WI38 (cell line): ENCODE measurements around the gene TOMM6.

Experiments
- H3K4me3 ChIP-seq: 2 replicates; pipeline ENCODE4 v1.5.1; 2011; ENCODE audit warnings: low read depth, mild to moderate bottlenecking, control low read depth, low read length
- TF ChIP-seq, protein P1 (sequence below): IDR thresholded peaks from 2 replicates; pipeline ENCODE4 v1.5.1; 2012; ENCODE audit warnings: low read depth, mild to moderate bottlenecking, control low read depth, low read length

Gene TOMM6

DNA sequence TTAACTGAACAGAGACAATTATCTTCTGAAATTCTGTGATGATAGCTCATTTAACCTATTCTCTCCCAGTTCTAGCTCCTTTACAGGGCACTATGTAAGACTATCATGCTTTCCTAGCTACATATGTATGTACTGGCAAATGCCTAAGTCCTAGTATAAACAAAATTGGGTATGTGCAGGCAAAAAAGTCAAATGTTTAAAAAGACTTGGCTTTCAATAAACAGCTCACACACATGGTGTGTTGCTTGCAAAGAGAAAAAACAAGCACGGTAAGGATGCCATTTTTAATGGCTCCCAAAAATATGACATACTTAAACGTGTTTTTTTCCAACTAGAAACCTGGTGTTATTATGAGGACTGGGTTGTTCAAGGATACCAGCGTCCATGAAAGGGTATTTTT, 44.8 kb downstream of the TOMM6 start:
- TF ChIP-seq, protein P1, sequence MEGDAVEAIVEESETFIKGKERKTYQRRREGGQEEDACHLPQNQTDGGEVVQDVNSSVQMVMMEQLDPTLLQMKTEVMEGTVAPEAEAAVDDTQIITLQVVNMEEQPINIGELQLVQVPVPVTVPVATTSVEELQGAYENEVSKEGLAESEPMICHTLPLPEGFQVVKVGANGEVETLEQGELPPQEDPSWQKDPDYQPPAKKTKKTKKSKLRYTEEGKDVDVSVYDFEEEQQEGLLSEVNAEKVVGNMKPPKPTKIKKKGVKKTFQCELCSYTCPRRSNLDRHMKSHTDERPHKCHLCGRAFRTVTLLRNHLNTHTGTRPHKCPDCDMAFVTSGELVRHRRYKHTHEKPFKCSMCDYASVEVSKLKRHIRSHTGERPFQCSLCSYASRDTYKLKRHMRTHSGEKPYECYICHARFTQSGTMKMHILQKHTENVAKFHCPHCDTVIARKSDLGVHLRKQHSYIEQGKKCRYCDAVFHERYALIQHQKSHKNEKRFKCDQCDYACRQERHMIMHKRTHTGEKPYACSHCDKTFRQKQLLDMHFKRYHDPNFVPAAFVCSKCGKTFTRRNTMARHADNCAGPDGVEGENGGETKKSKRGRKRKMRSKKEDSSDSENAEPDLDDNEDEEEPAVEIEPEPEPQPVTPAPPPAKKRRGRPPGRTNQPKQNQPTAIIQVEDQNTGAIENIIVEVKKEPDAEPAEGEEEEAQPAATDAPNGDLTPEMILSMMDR: no peak
- H3K4me3 ChIP-seq: no peak overlapping the region

DNA sequence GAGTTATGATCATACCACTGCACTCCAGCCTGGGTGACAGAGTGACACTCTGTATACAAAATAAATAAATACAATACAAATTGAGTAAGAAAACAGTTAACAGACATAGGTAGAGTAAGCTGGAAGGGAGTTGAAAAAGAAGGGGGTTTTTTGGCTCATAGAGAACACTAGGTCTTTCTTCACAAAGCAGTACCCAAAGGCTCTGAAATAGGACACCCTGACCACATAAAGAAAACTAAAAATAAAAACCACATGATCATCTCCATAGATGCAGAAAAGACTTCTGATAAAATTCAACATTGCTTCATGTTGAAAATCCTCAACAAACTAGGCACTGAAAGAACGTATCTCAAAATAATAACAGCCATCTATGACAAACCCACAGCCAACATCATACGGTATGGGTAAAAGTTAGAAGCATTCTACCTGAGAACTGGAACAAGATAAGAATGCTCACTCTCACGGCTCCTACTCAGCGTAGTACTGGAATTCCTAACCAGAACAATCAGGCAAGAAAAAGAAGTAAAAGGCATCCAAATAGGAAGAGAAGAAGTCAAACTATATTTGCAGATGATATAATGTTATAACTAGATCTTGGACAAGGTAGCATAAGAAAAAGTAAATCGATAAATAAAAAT, 48.6 kb downstream of the TOMM6 start:
- TF ChIP-seq, protein P1: no peak
- H3K4me3 ChIP-seq: no peak overlapping the region

DNA sequence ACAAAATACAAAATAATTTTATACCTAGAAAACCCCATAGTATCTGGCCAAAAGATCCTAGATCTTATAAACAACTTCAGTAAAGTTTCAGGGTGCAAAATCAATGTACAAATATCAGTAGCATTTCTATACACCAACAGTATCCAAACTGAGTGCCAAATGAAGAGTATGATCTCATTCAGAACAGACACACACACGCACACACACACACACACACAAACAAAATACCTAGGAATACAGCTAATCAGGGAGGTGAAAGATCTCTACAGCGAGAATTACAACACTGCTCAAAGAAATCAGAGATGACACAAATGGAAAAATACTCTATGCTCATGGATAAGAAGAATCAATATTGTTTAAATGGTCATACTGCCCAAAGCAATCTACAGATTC, 49.2 kb downstream of the TOMM6 start:
- H3K4me3 ChIP-seq: no peak overlapping the region
- TF ChIP-seq, protein P1: no peak
